Midbrain (tissue), 1 donor: Measurements from ENCODE around the gene JAKMIP1.

Experiments used
- DNase-seq: peaks from one replicate; lab custom pipeline; 2025; lab: John Stamatoyannopoulos, UW

JAKMIP1 gene

GRCh38 chr4:6180841-6181631 is 19.3 kb downstream of the JAKMIP1 start:
- no peak for DNase-seq

- DNase-seq: no peak
These were observed 21.0 kb downstream of the JAKMIP1 start for GRCh38 chr4:6179362-6179761.

- no peak for DNase-seq
These were observed 21.6 kb downstream of the JAKMIP1 start for GRCh38 chr4:6178757-6179156.

GRCh38 chr4:6177587-6178197 is 22.7 kb downstream of the JAKMIP1 start:
- no peak for DNase-seq

GRCh38 chr4:6175426-6175825 is 24.9 kb downstream of the JAKMIP1 start:
- no peak for DNase-seq

- no peak for DNase-seq
These were observed 27.5 kb downstream of the JAKMIP1 start for GRCh38 chr4:6172927-6173200.

GRCh38 chr4:6172093-6172926 is 28.0 kb downstream of the JAKMIP1 start:
- no peak for DNase-seq

GRCh38 chr4:6169239-6169638 is 31.1 kb downstream of the JAKMIP1 start:
- no peak for DNase-seq

GRCh38 chr4:6165766-6166165 is 34.6 kb downstream of the JAKMIP1 start:
- no peak for DNase-seq

- no peak for DNase-seq
These were observed 37.5 kb downstream of the JAKMIP1 start for GRCh38 chr4:6162885-6163284.

GRCh38 chr4:6161921-6162464 is 38.4 kb downstream of the JAKMIP1 start:
- no peak for DNase-seq

- no peak for DNase-seq
These were observed 39.8 kb downstream of the JAKMIP1 start for GRCh38 chr4:6160536-6160935.

GRCh38 chr4:6157926-6158325 is 42.4 kb downstream of the JAKMIP1 start:
- DNase-seq: no peak

- no peak for DNase-seq
These were observed 44.2 kb downstream of the JAKMIP1 start for GRCh38 chr4:6155996-6156750.

- DNase-seq: no peak
These were observed 45.5 kb downstream of the JAKMIP1 start for GRCh38 chr4:6154875-6155274.

GRCh38 chr4:6153874-6154273 is 46.5 kb downstream of the JAKMIP1 start:
- DNase-seq: no peak

GRCh38 chr4:6152869-6153705 is 47.3 kb downstream of the JAKMIP1 start:
- DNase-seq: no peak

- no peak for DNase-seq
These were observed 50.2 kb downstream of the JAKMIP1 start for GRCh38 chr4:6150046-6150735.

- no peak for DNase-seq
These were observed 51.7 kb downstream of the JAKMIP1 start for GRCh38 chr4:6148506-6149205.

- no peak for DNase-seq
These were observed 52.9 kb downstream of the JAKMIP1 start for GRCh38 chr4:6147441-6147840.
